ENCODE results near the gene PSMD8.

DNA sequence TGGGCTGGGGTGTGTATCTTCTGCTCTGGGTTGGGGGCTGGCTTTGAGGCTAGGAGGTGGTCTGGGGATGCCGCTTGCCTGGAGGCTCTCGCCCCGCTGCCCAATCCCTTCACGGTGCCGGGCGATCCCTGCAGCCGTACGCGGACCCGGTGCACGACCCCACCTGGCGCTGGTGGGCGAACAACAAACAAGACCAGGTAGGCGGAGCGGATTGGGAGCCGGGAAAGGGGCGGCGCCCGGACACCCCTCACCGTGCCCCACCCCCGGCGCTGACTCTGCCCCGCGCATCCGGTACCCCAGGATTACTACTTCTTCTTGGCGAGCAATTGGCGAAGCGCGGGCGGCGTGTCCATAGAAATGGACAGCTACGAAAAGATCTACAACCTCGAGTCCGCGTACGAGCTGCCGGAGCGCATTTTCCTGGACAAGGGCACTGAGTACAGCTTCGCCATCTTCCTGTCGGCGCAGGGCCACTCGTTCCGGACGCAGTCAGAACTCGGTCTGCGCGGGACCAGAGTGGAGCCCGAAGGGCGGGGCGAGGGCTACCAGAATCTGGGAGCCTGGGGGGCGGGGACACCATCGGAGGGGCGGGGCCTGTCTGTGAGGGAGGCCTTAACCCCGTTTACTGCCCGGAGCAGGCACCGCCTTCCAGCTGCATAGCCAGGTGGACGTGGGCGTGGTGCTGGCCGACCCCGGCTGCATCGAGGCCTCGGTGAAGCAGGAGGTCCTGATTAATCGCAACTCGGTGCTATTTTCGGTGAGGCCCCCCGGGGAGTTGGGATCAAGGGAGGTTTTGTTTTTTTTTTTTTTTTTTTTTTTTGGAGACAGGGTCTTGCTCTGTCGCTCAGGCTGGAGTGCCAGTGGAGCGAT is 12.1 kb upstream of the PSMD8 start:
- TF ChIP-seq, protein P1, sequence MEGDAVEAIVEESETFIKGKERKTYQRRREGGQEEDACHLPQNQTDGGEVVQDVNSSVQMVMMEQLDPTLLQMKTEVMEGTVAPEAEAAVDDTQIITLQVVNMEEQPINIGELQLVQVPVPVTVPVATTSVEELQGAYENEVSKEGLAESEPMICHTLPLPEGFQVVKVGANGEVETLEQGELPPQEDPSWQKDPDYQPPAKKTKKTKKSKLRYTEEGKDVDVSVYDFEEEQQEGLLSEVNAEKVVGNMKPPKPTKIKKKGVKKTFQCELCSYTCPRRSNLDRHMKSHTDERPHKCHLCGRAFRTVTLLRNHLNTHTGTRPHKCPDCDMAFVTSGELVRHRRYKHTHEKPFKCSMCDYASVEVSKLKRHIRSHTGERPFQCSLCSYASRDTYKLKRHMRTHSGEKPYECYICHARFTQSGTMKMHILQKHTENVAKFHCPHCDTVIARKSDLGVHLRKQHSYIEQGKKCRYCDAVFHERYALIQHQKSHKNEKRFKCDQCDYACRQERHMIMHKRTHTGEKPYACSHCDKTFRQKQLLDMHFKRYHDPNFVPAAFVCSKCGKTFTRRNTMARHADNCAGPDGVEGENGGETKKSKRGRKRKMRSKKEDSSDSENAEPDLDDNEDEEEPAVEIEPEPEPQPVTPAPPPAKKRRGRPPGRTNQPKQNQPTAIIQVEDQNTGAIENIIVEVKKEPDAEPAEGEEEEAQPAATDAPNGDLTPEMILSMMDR (IDR thresholded peaks at IDR 0.05 in 4 of 5, conservative IDR thresholded peaks at IDR 0.05 in 1 of 5) = no peak
- no peak for TF ChIP-seq POLR2A (IDR thresholded peaks at IDR 0.05)
